Measurements from ENCODE around the gene TUBGCP6.
"Not testable (repeated sequence)": the region's sequence is repeated elsewhere in the genome, so short reads cannot be mapped to it uniquely, and the experiment has no call there.

TUBGCP6 gene

GRCh38 chr22:50210378-50211139 is 34.3 kb downstream of the TUBGCP6 start:
- DNase-seq (ENCODE audit: low spot score): no peak

GRCh38 chr22:50209893-50210292 is 34.9 kb downstream of the TUBGCP6 start:
- DNase-seq (ENCODE audit: low spot score): no peak

GRCh38 chr22:50208939-50209892 is 35.6 kb downstream of the TUBGCP6 start:
- DNase-seq (ENCODE audit: low spot score): no peak

- DNase-seq (ENCODE audit: low spot score): no peak
Observed at GRCh38 chr22:50208430-50208938, 36.3 kb downstream of the TUBGCP6 start.

GRCh38 chr22:50207383-50208140 is 37.3 kb downstream of the TUBGCP6 start:
- no peak for DNase-seq (ENCODE audit: low spot score)

GRCh38 chr22:50206599-50206998 is 38.2 kb downstream of the TUBGCP6 start:
- no peak for DNase-seq (ENCODE audit: low spot score)

- DNase-seq (ENCODE audit: low spot score): no peak
Observed at GRCh38 chr22:50205781-50206569, 38.8 kb downstream of the TUBGCP6 start.

GRCh38 chr22:50204998-50205397 is 39.8 kb downstream of the TUBGCP6 start:
- not testable (repeated sequence) for DNase-seq (ENCODE audit: low spot score)

GRCh38 chr22:50204571-50204970 is 40.3 kb downstream of the TUBGCP6 start:
- no peak for DNase-seq (ENCODE audit: low spot score)

- DNase-seq (ENCODE audit: low spot score): no peak
Observed at GRCh38 chr22:50203288-50203687, 41.5 kb downstream of the TUBGCP6 start.

GRCh38 chr22:50202130-50202666 is 42.6 kb downstream of the TUBGCP6 start:
- DNase-seq (ENCODE audit: low spot score): no peak

- DNase-seq (ENCODE audit: low spot score): no peak
Observed at GRCh38 chr22:50201191-50202129, 43.4 kb downstream of the TUBGCP6 start.

- peak; percentile 98 for DNase-seq (ENCODE audit: low spot score)
Observed at GRCh38 chr22:50200461-50201190, 44.2 kb downstream of the TUBGCP6 start, which contains the start of gene SELENOO. Gene SELENOO, plus strand, starts transcription at chr22:50201011. Its CDS starts 26 bp downstream, at chr22:50201037.

- DNase-seq (ENCODE audit: low spot score): no peak
Observed at GRCh38 chr22:50199829-50200460, 44.9 kb downstream of the TUBGCP6 start.

- no peak for DNase-seq (ENCODE audit: low spot score)
Observed at GRCh38 chr22:50199251-50199721, 45.5 kb downstream of the TUBGCP6 start.

- DNase-seq (ENCODE audit: low spot score): no peak
Observed at GRCh38 chr22:50198624-50199017, 46.2 kb downstream of the TUBGCP6 start.

- DNase-seq (ENCODE audit: low spot score): no peak
Observed at GRCh38 chr22:50197856-50198623, 46.8 kb downstream of the TUBGCP6 start.
